ENCODE measurements around the gene ARSK.

Gene ARSK, protein sequence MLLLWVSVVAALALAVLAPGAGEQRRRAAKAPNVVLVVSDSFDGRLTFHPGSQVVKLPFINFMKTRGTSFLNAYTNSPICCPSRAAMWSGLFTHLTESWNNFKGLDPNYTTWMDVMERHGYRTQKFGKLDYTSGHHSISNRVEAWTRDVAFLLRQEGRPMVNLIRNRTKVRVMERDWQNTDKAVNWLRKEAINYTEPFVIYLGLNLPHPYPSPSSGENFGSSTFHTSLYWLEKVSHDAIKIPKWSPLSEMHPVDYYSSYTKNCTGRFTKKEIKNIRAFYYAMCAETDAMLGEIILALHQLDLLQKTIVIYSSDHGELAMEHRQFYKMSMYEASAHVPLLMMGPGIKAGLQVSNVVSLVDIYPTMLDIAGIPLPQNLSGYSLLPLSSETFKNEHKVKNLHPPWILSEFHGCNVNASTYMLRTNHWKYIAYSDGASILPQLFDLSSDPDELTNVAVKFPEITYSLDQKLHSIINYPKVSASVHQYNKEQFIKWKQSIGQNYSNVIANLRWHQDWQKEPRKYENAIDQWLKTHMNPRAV

DNA sequence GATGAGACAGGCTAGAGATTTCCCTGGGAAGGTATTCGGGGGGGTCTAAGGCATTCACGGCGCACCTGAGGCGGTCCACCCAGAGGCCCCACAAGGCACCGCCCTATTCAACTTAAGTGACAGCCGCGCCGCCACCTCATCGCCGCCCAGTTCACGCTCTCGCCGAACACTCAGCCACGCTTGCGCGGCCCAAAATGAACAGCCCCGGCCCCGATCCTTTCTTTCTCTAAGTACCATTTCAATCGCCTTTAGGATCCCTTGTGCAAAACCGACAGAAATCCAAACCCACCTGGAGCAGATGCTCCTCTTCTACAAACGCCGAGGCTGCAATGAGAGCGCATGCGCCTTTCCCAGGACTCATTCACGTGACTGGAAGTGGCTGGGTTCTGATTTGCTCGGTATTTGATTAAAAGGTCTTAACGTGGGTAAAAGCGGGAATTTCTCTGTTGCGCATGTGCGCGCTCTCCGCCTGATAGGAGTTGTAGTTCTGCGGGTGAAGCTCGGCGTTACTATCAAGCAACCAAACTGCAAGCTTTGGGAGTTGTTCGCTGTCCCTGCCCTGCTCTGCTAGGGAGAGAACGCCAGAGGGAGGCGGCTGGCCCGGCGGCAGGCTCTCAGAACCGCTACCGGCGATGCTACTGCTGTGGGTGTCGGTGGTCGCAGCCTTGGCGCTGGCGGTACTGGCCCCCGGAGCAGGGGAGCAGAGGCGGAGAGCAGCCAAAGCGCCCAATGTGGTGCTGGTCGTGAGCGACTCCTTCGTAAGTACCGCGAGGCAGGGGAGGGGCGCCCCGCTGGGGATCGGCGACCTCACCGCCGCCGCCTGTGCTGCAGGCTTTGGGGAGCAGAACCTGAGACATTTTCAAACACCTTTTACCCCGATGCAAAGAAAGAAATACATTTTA, at the start of gene ARSK, which contains the start of gene SKIC3:
Gene ARSK, plus strand, starts transcription at position 455 of the 902 bp plus-strand sequence. Its CDS starts 178 bp downstream, at position 633.
Gene SKIC3, minus strand, starts transcription at position 331 of the 902 bp plus-strand sequence. CDS start 7,827 bp downstream, outside the sequence.
- peak; percentile 99 for DNase-seq (ENCODE audit: low spot score)

DNA sequence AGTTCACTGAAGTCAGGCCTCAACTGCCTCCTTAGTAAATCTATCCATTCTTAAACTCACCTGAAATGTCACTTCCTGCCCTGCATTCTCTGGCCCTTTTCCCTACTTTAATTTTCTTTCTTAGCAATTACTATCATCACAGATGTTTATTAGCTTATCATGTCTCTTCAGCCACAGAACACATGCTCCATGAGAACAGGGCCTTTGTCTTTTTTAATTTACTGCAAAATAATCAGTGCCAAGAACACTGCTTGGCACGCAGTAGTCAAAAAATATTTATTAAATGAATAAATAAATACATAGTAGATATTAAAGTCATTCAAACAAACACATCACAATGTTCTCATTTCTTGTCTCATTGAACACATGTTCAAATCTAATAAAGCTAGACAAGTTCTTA, 46.4 kb upstream of the ARSK start:
- no peak for DNase-seq (ENCODE audit: low spot score)

DNA sequence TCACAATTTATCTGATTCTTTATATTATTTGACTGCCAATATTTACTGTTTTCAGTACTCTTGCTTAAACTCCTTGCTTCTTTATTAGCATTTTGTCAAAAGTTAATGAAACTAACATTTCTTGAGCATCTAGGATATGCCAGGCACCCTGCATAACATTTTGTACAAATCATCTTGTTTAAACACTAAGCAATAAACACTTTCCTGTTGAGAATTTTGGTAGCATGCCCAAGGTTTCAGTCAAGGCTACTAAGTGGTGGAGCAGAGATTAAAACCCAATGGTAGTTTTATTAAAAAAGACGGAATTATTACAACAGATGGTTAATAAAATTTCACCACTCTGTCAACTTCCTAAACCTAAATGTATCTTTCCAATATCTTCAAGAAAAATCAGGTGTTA, 43.3 kb upstream of the ARSK start:
- no peak for DNase-seq (ENCODE audit: low spot score)

DNA sequence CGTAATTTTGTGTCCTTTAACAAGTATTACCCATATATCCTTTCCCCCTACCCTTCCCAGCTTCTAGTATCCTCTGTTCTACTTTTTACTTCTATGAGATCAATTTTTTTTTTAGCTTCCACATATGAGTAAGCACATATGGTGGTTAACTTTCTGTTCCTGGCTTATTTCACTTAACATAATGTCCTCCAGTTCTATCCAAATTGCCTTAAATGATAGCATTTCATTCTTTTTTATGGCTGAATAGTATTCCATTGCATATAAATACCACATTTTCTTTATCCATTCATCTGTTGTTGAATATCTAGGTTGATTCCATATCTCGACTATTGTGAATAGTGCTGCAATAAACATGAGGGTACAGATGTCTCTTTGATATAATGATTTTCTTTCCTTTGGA, 36.5 kb upstream of the ARSK start:
- no peak for DNase-seq (ENCODE audit: low spot score)

DNA sequence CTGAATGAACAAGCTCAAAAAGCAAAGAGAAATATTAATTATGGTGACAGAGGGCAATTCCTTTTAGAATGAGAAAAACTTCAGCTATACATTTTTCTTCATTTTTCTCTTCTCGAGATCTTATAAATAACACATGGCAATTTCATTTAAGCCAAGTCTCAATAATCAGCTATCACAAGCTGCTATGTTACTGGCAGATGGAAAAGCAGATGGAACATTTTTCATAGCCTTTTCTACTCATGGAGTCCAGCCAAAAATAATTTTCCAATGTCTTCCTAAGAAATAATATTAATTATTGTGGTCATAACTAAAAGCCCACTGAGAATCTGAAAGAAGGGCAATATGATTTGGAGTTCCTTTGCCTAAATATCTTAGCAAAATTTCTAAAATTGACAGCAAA, 35.8 kb upstream of the ARSK start:
- DNase-seq (ENCODE audit: low spot score) = no peak

DNA sequence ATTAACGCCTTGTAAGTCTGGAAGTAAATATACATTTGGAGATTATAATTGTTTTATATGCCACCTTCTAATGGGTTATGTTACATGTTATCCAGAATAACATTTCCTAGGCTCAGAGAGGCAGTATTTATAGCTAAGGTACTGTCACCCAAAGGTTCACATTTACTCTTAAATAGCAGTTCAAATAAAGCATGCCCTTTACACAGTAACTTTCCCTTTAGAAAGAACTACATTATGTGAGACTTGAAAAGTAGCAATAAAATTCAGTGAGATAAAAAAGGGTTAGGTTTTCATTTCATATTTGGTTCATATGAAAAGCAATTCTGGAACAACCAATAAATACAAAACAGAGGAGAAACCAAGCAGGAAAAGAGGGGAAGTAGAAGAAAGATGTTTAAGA, 35.2 kb upstream of the ARSK start:
- no peak for DNase-seq (ENCODE audit: low spot score)

DNA sequence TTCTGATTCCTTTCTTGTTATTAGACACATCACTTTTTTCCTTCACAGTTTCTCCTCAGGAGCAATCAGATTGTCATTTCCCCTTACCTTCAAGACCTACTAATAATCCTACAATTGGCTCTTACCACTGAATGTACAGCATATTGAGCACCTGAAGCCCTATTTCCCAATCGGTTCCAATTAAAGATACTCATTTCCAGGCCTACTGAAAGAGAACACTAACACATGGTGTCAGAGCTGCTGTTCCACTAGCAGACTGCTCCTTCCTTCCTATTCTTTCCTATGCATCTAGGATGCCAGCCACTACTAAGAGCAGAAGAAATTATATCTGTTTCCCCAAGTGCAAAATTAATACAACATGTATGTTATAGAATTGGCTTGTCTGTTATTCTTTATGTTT, 34.7 kb upstream of the ARSK start:
- DNase-seq (ENCODE audit: low spot score) = no peak

DNA sequence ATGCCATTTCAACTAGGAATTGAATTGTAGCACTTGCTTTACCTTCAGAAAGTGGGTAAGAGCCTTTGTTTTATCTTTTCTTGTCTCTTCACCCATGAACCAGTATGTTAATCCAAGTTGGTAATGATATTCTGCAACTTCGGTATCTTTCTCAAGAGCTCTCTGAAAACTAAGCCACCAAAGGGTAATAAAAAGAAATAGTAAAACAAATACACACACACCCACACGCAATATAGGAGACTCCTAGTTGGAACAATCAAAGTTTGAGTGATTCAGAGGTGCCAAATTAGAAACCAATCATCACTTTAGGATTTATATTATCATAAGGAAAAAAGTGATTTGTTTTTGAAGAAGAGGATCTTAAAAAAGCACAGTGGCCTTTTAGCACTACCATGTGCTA, 30.5 kb upstream of the ARSK start:
- DNase-seq (ENCODE audit: low spot score) = no peak

DNA sequence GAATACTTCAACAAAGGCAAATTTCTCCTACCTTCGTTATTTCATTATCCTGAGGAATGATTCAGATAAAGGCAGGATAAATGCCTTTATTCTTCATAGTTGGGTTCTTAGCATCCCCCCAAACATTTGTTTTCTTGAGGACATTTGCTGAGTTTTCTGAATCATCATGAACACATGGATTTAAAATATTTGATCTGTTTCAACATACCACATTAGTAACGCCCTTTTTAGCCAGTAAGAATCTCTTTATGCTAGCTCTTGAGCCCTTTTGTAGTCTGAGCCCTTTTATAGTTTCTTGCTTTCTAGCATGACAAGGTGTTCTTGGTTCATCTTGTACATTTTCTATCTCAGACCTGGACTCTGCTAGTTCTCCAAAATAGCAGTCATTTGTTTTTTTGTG, 28.0 kb upstream of the ARSK start:
- no peak for DNase-seq (ENCODE audit: low spot score)

DNA sequence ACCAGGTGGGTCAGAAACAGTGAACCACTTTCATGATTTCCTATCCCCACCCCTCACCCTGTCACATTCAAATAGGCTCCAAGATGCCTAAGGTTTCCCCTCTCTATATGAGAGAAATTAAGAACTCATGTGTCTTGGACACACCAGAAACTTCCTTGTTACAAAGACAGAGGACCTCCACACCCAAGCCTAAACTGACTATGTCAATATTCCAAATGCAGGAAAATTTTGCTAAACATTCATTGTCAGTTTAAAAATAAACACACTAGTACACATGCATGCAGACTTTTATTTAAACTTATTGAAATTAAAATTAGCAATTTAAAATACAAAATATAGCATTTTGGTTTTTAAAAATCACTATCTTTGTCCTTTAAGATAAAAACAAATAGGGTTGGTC, 26.3 kb upstream of the ARSK start:
- no peak for DNase-seq (ENCODE audit: low spot score)

DNA sequence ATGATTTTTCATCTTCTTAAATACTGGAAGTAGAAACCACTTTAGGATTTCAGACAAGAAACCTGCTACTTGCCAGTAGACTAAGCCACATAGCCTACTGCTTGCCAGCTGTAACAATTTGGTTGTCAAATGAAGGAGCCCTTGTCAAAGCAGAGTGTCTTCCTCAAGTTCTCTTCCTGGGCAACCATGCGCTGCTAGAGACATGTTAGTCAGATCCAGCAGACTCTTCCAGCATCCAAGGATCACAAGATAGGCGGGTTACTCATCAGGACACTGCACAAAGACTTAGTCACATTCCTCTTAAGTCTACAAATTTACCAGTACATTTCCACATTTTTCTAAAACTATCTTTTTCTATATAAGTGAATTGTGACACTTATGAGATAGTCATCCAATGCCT, 24.5 kb upstream of the ARSK start:
- peak; percentile 77 for DNase-seq (ENCODE audit: low spot score)

DNA sequence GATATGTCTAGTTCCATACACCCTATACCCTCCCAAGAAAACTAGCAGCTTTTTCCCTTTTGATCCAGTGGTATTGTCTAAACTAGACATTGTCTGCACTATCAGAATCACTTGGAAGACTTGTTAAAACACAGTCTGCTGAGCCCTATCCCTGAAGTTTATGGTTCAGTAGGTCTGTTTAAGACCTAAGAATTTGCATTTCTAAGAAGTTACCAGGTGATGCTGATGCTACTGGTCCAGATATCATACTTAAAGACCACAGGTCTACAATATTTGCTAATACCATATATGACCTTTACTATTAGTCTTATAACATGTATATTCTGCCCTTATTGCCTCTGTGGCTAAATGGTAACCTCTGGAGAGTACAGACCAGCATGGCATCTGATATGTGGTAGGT, 23.4 kb upstream of the ARSK start:
- no peak for DNase-seq (ENCODE audit: low spot score)

DNA sequence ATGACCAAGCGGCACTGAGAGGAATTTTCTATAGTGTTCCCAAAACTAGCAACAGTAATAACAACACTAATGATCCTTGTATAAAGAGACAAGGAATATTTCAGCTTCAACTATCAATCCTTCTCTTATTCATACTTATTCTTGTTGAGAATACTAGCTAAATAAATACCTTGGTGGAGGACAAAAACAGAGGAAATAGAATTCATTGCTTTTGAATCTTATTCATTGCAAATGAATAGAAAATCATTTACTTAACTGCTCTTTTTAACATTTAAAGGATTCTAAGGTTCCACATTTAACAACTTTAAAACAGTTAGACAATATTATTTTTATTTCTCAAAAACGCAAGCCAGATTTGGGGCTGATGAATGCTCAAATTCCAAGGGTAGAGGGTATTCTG, 22.5 kb upstream of the ARSK start:
- DNase-seq (ENCODE audit: low spot score) = no peak

DNA sequence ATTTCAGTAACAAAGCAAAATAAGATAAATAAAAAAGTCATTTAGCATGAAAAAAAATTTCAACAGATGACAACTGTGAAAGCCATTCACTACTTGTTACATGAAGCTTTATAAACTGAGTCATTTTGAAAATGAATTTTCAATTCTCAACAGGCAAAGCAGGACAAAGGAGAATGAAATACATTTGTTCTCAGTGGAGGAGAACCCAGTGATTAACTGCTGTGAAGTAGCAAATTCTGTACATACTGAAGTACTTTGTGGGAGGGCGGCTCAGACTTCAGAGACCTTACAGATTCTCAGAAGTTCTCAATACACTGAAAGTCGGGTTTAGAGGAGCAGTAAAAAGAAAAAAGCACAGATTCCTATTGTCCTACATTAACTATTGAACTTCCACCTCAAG, 21.8 kb upstream of the ARSK start:
- DNase-seq (ENCODE audit: low spot score) = no peak

DNA sequence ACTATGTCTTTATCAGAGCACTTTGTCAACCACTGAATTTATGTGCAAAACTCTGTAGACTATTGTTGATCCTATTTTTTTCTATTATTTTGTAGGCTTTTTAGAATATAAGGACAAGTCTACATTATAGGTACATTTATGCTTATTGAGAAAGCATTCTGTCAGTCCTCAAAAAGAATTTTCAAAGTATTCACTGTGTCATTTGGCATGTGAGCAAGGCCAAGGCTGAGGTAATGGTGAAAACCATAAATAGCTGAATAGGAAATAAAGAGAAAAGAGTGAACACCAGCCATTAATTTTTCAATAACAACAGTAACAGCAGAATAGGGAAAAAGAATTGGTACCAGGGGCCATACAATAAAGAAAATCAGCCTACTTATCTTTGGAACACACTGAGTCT, 21.1 kb upstream of the ARSK start:
- DNase-seq (ENCODE audit: low spot score) = no peak

DNA sequence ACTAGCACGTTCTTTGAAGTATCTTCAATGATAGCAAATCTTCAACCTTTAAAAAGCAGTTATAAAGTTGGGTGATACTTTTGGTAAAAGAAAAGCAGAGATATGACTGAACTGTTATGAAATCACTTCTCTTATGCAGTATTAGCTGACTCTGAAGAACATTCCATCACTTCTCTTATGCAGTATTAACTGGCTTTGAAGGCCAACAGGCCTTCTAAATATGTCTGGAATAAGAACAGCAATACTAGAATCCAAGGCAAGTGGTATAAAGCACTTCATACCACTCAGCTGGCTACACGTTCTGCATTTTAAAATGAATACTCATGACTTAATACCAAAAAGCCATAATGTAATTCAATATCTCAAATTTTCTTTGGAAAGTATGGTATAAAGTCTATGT, 17.4 kb upstream of the ARSK start:
- no peak for DNase-seq (ENCODE audit: low spot score)

DNA sequence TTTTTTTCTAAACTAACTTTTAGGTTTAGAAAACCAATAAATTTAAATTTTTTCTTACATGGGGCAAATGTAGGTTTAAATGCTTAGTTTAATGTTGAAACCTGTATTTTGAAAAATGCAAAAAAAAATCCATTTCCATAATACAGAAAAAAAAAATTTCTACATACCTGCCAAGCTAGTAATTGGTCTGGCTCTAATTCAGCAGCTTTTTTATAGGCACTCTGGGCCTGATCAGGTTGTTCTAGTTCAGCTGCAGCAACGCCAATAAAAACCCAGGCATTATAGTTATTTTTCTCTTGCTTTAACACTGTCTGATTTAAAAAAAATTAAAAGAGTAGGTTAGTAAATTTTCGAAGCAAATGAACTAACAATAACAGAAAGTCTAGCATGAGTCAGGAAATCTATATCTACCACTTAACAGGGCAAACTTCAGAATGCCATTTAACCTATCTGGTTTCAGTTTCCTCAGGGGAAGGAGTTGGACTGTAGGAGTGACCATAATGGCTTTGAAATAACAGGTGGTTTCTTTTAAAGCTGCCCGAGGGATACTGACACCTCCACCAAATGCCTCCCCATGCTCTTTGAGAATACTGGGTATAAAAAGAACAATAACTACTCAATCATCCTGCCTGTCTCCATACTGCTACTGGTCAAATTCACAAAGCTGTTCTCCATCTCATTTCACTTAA, 11.7 kb upstream of the ARSK start:
- DNase-seq (ENCODE audit: low spot score) = no peak

DNA sequence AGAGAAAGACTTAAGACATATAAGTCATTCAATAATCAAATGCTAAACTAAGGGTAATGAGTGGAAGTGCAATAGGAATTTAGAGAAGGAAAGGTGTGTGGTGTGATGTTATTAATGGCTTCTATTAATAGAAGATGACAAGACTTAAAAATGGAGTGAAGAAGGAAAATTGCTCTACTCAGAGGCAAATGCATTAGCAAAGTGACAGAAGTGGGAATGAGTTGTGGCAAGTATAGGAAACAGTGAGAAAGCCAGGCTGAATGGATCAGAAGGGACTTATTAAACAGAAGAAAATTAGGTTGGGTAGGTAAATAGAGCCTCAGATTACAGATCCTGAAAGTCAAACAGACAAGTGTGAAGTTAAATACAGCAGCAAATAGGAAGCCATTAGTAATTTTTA, 5.9 kb upstream of the ARSK start:
- no peak for DNase-seq (ENCODE audit: low spot score)

DNA sequence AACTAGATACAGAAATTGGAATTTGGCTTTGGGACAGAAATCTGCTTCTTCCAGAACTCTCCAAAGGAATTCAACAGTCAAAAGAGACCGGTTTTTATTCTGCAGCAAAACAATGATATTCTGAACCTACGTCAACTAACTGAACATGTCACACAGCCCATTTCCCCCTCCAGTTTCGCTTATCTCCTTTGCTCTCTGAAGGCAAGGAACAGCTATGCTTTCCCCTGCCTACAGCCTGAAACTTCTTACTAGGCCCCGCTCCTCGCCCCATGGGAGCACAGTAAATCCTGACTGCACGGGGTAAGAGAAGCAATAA, 612 bp upstream of the ARSK start:
- no peak for DNase-seq (ENCODE audit: low spot score)

DNA sequence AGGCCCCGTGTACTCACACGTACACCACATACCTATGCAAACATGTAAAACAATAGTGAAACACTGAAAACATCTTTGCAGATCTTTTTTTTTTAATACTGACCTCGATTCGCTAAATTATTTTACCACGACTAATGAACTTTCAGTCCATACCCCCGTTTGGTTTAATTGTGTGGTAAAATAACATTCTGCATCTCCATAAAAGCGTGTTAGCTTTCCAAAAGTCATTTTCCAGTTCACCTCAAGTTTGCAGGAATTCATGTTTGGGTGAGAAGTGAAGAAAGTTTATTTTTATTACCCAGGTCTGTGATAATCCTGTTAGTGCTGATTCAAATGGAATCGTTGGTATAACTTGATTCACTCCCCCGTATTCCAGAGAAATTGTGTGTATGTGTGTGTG, 652 bp downstream of the ARSK start:
- DNase-seq (ENCODE audit: low spot score) = no peak

DNA sequence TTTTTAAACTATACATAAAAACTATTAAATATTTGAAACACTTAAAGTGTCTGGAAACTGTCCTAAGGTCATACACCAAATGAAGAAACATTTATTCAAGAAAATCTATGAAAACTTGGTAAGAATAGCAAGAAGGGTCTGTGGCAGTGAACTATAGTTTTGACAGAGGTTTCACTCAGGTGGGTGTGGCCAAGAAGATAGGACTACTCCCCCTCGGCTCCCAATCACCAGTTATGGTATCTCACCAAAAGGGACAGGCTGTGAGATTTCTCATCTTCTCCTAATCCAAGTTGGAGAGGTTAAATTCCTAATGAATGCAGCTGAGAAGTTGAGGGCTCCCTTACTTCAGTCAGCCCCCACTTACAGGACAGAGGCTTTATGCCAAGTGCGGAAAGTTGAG, 2.9 kb downstream of the ARSK start:
- DNase-seq (ENCODE audit: low spot score) = no peak

DNA sequence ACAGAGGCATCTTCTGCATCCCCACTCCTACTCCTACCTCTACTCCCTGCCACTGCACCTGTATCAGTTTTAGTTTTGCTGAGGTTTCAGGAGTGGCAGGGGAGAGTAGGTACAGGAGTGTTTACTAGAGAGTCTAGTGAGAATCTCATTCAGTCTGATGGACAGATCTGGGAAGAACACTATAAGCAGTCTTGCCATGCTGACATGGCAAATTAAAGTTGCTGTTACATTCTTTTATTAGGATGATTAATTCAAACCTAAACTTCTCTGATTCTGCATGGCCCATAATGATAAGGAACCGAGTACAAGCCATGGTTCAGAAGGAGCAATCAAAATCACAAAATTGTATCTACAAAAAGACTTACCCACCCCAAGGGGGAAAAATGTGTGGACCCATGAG, 7.4 kb downstream of the ARSK start:
- DNase-seq (ENCODE audit: low spot score) = no peak

DNA sequence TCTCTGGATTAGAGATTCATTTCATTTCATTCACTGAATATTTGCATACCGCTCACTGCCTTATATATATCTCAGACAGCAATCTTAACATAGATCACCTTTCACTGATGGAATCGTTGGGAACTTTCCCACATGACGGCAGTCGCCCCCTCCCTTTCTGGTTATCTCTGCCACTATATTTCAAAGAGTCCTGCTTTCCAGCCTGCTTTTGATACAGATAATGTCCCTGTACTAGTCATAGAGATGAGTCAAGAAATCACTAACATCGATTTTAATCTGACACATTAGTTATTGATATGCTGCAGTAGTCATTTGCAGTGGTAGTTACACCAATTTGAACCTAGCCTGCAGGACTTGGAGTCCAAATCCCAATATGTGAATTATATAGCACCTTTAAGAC, 8.5 kb downstream of the ARSK start:
- DNase-seq (ENCODE audit: low spot score) = no peak
